H1 (cell line): ENCODE data around the gene NAV2. TPM values are rescaled to one million over a fixed set of nuclear protein-coding genes. Genes with fewer than 3 reads are reported as not detected.

Experiments used
- BCL11A ChIP-seq, 2 experiments: IDR thresholded peaks; one replicate each; pipeline ENCODE4 v1.6.1; 2011; ENCODE audit warnings: low read depth in 2 of 2, low read length in 2 of 2, mild to moderate bottlenecking in 2 of 2
- CBX5 ChIP-seq: fragments of 300-800, 300-1000 bp; sonication (generic); IDR thresholded peaks from 2 replicates; pipeline ENCODE4 v1.7.1; 2016; ENCODE audit warnings: antibody characterized with exemption, low read length, low read depth
- CEBPB ChIP-seq: IDR thresholded peaks from 2 replicates; pipeline ENCODE4 v1.6.1; 2012; ENCODE audit warnings: low read depth, low read length
- CHD2 ChIP-seq: IDR thresholded peaks from 2 replicates; pipeline ENCODE4 v1.6.1; 2012; ENCODE audit warnings: low read length, improper control_type of control experiment
- CHD7 ChIP-seq: fragments of 300-600 bp; sonication (generic); IDR thresholded peaks from 2 replicates; pipeline ENCODE4 v1.7.1; 2012; ENCODE audit warnings: low read length, moderate library complexity, mild to moderate bottlenecking, inconsistent platforms; ENCODE audit not compliant: insufficient replicate concordance
- HDAC2 ChIP-seq, 2 experiments: fragments of 300-600 bp in 1 of 2; sonication (generic) in 1 of 2; IDR thresholded peaks; 2 replicates each; pipeline ENCODE4 v1.6.1; 2011 to 2012; ENCODE audit warnings: low read depth in 2 of 2, low read length in 2 of 2, mild to moderate bottlenecking in 2 of 2, moderate library complexity in 2 of 2, borderline replicate concordance in 1 of 2, inconsistent platforms in 1 of 2
- JUN ChIP-seq: IDR thresholded peaks from 2 replicates; pipeline ENCODE4 v1.6.1; 2011; ENCODE audit warnings: low read depth, mild to moderate bottlenecking, improper control_type of control experiment, low read length
- KDM1A ChIP-seq: fragments of 200-600, 300-600 bp; sonication (generic); IDR thresholded peaks from 2 replicates; pipeline ENCODE4 v1.7.1; 2016; ENCODE audit warnings: mild to moderate bottlenecking, low read length, borderline replicate concordance
- SAP30 ChIP-seq: fragments of 300-600 bp; sonication (generic); IDR thresholded peaks from 2 replicates; pipeline ENCODE4 v1.7.1; 2012; ENCODE audit warnings: low read length, moderate library complexity, mild to moderate bottlenecking, inconsistent platforms; ENCODE audit not compliant: insufficient read depth, insufficient replicate concordance
- SIRT6 ChIP-seq: IDR thresholded peaks from one replicate; pipeline ENCODE4 v1.7.1; 2012; ENCODE audit warnings: low read length, inconsistent platforms
- USF2 ChIP-seq: IDR thresholded peaks from 2 replicates; pipeline ENCODE4 v1.6.1; 2011; ENCODE audit warnings: low read length, improper control_type of control experiment
- polyA plus RNA-seq, 7 experiments: library from polyadenylated mRNA; depleted of rRNA in 3 of 7; stranded (reverse) in 5 of 7; unstranded in 2 of 7; fragments of >200 nt in 5 of 7; fragments of 200-250 nt in 2 of 7; gene quantifications; 1 replicate in 5 of 7; 2 replicates in 1 of 7; 4 replicates in 1 of 7; pipeline versions ENCODE4 v1.2.1 to v1.2.3, GENCODE V29; 2011 to 2013; ENCODE audit warnings: missing spikeins in 2 of 7, mixed read lengths in 2 of 7
- total RNA-seq: library from RNA; stranded (reverse); fragmentation: NEBNext Ultra II Directional; extraction: Animal tissue kit (Norgen Biotek cat#: 25700); gene quantifications from 2 replicates; pipeline ENCODE4 v1.2.1, GENCODE V29; 2021

NAV2 gene
- total and polyA plus RNA-seq, 2 of the 8 experiments (the other 6 are each of a cell fraction or from before 2014, with no cell fraction given): 35.6 to 73.6 TPM

- TF ChIP-seq CHD7 (no peak), USF2 (no peak), CHD2 (no peak), SAP30 (no peak), KDM1A (no peak), HDAC2 (IDR thresholded peaks at IDR 0.05; ENCODE audit: borderline replicate concordance in 1 of 2, low read depth in 2 of 2, low read length in 2 of 2) (no peak), SIRT6 (no peak), BCL11A (IDR thresholded peaks at IDR 0.05; ENCODE audit: low read depth in 2 of 2, low read length in 2 of 2) (no peak), JUN (no peak), CEBPB (no peak), CBX5 (no peak)
These were observed 106.5 kb downstream of the NAV2 start (continued) for GRCh38 chr11:19819148-19819547.
